OCI-LY1 (cell line): ENCODE data around the gene ANKIB1.

Source experiments
- H2AFZ ChIP-seq: fragments of 200-600 bp; sonication (generic), shearing (Covaris generic); 2 replicates; pipeline ENCODE4 v1.6.0; 2014; ENCODE audit warnings: antibody characterized with exemption, mild to moderate bottlenecking, low read length
- H3F3A ChIP-seq: fragments of 200-600 bp; sonication (generic), shearing (Covaris generic); 2 replicates; pipeline ENCODE4 v1.6.0; 2014; ENCODE audit warnings: mild to moderate bottlenecking, antibody characterized with exemption, low read length, moderate library complexity; ENCODE audit not compliant: insufficient read depth
- H3K27ac ChIP-seq: fragments of 200-600 bp; sonication (generic); 2 replicates; pipeline ENCODE4 v1.5.1; 2014; ENCODE audit warnings: low read length, mixed run types, mild to moderate bottlenecking, low read depth; ENCODE audit not compliant: poor library complexity, severe bottlenecking
- H3K27me3 ChIP-seq: fragments of 200-600 bp; sonication (generic); 2 replicates; pipeline ENCODE4 v1.6.0; 2014; ENCODE audit warnings: antibody characterized with exemption, mild to moderate bottlenecking, low read length, moderate library complexity; ENCODE audit not compliant: insufficient read depth
- H3K36me3 ChIP-seq: fragments of 200-600 bp; sonication (generic); 2 replicates; pipeline ENCODE4 v1.6.1; 2014; ENCODE audit warnings: mild to moderate bottlenecking, antibody characterized with exemption, low read length, moderate library complexity, mixed read lengths; ENCODE audit not compliant: insufficient read depth
- H3K4me1 ChIP-seq: fragments of 200-600 bp; sonication (generic); 2 replicates; pipeline ENCODE4 v1.5.1; 2014; ENCODE audit warnings: mild to moderate bottlenecking, low read length, moderate library complexity; ENCODE audit not compliant: insufficient read depth, severe bottlenecking
- H3K4me2 ChIP-seq: fragments of 200-600 bp; sonication (generic), shearing (Covaris generic); 2 replicates; pipeline ENCODE4 v1.6.1; 2014; ENCODE audit warnings: low read length
- H3K4me3 ChIP-seq: fragments of 200-600 bp; sonication (generic); 2 replicates; pipeline ENCODE4 v1.5.1; 2014; ENCODE audit warnings: low read length, low read depth, mild to moderate bottlenecking, mixed read lengths; ENCODE audit not compliant: poor library complexity, severe bottlenecking
- H3K79me2 ChIP-seq: fragments of 200-600 bp; shearing (Covaris generic); 2 replicates; pipeline ENCODE4 v1.6.1; 2016; ENCODE audit warnings: mixed run types, low read length, mixed read lengths; ENCODE audit not compliant: insufficient read depth
- H3K9ac ChIP-seq: fragments of 200-600 bp; sonication (generic), shearing (Covaris generic); 2 replicates; pipeline ENCODE4 v1.6.1; 2014; ENCODE audit warnings: mild to moderate bottlenecking, low read length, mixed read lengths
- H3K9me2 ChIP-seq: fragments of 200-600 bp; sonication (generic), shearing (Covaris generic); 2 replicates; pipeline ENCODE4 v1.6.1; 2014; ENCODE audit warnings: low read depth, mild to moderate bottlenecking, low read length, mixed read lengths
- H3K9me3 ChIP-seq: fragments of 200-600 bp; shearing (Covaris generic); 2 replicates; pipeline ENCODE4 v1.6.1; 2014; ENCODE audit warnings: low read length, mixed read lengths
- H4K20me1 ChIP-seq: fragments of 200-600 bp; sonication (generic), shearing (Covaris generic); 2 replicates; pipeline ENCODE4 v1.6.0; 2016; ENCODE audit warnings: mild to moderate bottlenecking, low read length; ENCODE audit not compliant: insufficient read depth
- CTCF ChIP-seq: fragments of 200-600 bp; sonication (generic), shearing (Covaris generic); IDR thresholded peaks from 2 replicates; pipeline ENCODE4 v1.5.1; 2017; ENCODE audit warnings: mild to moderate bottlenecking, antibody characterized with exemption, low read length, moderate library complexity, mixed read lengths
- EZH2 ChIP-seq: fragments of 200-600 bp; sonication (generic), shearing (Covaris generic); IDR thresholded peaks from 2 replicates; pipeline ENCODE4 v1.8.0; 2017; ENCODE audit warnings: borderline replicate concordance, mixed run types, mild to moderate bottlenecking, antibody characterized with exemption, low read length, moderate library complexity, mixed read lengths

ANKIB1 gene

GRCh38 chr7:92297736-92298135 lies 52.0 kb downstream of the ANKIB1 start:
- Histone ChIP-seq H3K9me3 (no peaks in the 10 kb centered on the region), H3K36me3 (peaks cover 35% of the 10 kb centered on the region), H3K27me3 (no peaks in the 10 kb centered on the region), H3F3A (no peaks in the 10 kb centered on the region), H3K4me3 (no peak overlapping the region), H3K79me2 (peaks cover 5% of the 10 kb centered on the region), H3K9ac (no peak overlapping the region), H3K4me2 (no peak overlapping the region), H3K9me2 (no peaks in the 10 kb centered on the region), H4K20me1 (no peaks in the 10 kb centered on the region), H2AFZ (no peak overlapping the region), H3K27ac (no peak overlapping the region), H3K4me1 (no peaks in the 10 kb centered on the region)
- TF ChIP-seq CTCF (no peak), EZH2 (no peak)

GRCh38 chr7:92303761-92304160 lies 58.0 kb downstream of the ANKIB1 start:
- Histone ChIP-seq H3K79me2 (no peaks in the 10 kb centered on the region), H3K36me3 (peaks cover 31% of the 10 kb centered on the region), H3K9ac (no peak overlapping the region), H3K9me3 (no peaks in the 10 kb centered on the region), H3K27me3 (no peaks in the 10 kb centered on the region), H3K9me2 (no peaks in the 10 kb centered on the region), H3K4me3 (no peak overlapping the region), H2AFZ (no peak overlapping the region), H3K4me2 (no peak overlapping the region), H3F3A (no peaks in the 10 kb centered on the region), H3K27ac (no peak overlapping the region), H4K20me1 (no peaks in the 10 kb centered on the region), H3K4me1 (no peaks in the 10 kb centered on the region)
- no peak for TF ChIP-seq EZH2
- TF ChIP-seq CTCF, result no peak

- no peaks in the 10 kb centered on the region for H3K9me3 ChIP-seq
- no peak overlapping the region for H3K27ac ChIP-seq
- H3K4me2 ChIP-seq, result no peak overlapping the region
- H2AFZ ChIP-seq, result no peak overlapping the region
- no peaks in the 10 kb centered on the region for H3F3A ChIP-seq
- peaks cover 31% of the 10 kb centered on the region for H3K36me3 ChIP-seq
- no peaks in the 10 kb centered on the region for H3K27me3 ChIP-seq
- no peaks in the 10 kb centered on the region for H3K79me2 ChIP-seq
- no peak overlapping the region for H3K9ac ChIP-seq
- H3K4me1 ChIP-seq, result no peaks in the 10 kb centered on the region
- H3K4me3 ChIP-seq, result no peak overlapping the region
- H4K20me1 ChIP-seq, result no peaks in the 10 kb centered on the region
- no peaks in the 10 kb centered on the region for H3K9me2 ChIP-seq
- no peak for TF ChIP-seq CTCF
- TF ChIP-seq EZH2, result no peak
Measured at GRCh38 chr7:92304406-92304893, 58.7 kb downstream of the ANKIB1 start.
